GM06990 (cell line): ENCODE measurements around the gene LAMA5.

ENCODE experiments used
- DNase-seq: peaks from one replicate; pipeline ENCODE4 v3.0.0-alpha.2; 2011; ENCODE audit not compliant: insufficient read length; ENCODE audit errors: extremely low read depth
- H3K27me3 ChIP-seq: replicated peaks from 2 replicates; pipeline ENCODE4 v1.6.0; 2011; ENCODE audit warnings: low read length; ENCODE audit not compliant: control insufficient read depth, insufficient read depth
- H3K36me3 ChIP-seq: 2 replicates; pipeline ENCODE4 v1.5.1; 2011; ENCODE audit warnings: low read length; ENCODE audit not compliant: control insufficient read depth, insufficient read depth
- H3K4me3 ChIP-seq: replicated peaks from 2 replicates; pipeline ENCODE4 v1.5.1; 2011; ENCODE audit warnings: low read depth, mild to moderate bottlenecking, control low read depth, low read length
- TF ChIP-seq, protein P1 (sequence below): IDR thresholded peaks from 2 replicates; pipeline ENCODE4 v1.5.1; 2011; ENCODE audit warnings: low read length, control low read depth, mild to moderate bottlenecking, inconsistent platforms; ENCODE audit not compliant: insufficient read depth, poor library complexity, severe bottlenecking

LAMA5 gene

DNA sequence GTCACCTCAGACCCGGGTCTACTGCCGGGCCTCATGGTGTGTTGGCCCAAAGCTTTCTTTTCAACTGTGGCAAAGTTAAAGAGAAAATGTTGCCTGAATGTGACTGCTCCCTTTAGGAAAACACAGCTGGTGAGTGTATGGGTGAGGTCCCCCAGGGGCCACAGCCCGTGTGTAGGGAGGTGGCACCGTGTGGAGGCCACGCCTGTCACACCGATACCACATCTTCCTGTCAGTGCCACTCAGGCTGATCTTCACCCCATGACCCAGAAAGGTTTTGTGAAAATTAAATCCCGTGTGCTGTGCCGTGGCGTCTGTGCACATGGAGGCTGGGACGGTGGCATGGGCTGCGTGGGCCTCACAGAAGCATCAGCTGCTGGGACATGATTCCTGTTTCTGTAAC is 75.0 kb downstream of the LAMA5 start:
- peaks cover 20% of the 10 kb centered on the region for H3K36me3 ChIP-seq
- no peaks in the 10 kb centered on the region for H3K27me3 ChIP-seq
- H3K4me3 ChIP-seq = no peak overlapping the region
- TF ChIP-seq, protein P1, sequence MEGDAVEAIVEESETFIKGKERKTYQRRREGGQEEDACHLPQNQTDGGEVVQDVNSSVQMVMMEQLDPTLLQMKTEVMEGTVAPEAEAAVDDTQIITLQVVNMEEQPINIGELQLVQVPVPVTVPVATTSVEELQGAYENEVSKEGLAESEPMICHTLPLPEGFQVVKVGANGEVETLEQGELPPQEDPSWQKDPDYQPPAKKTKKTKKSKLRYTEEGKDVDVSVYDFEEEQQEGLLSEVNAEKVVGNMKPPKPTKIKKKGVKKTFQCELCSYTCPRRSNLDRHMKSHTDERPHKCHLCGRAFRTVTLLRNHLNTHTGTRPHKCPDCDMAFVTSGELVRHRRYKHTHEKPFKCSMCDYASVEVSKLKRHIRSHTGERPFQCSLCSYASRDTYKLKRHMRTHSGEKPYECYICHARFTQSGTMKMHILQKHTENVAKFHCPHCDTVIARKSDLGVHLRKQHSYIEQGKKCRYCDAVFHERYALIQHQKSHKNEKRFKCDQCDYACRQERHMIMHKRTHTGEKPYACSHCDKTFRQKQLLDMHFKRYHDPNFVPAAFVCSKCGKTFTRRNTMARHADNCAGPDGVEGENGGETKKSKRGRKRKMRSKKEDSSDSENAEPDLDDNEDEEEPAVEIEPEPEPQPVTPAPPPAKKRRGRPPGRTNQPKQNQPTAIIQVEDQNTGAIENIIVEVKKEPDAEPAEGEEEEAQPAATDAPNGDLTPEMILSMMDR = no peak
- no peak for DNase-seq

- Histone ChIP-seq H3K4me3 (no peak overlapping the region), H3K36me3 (peaks cover 19% of the 10 kb centered on the region), H3K27me3 (no peaks in the 10 kb centered on the region)
- DNase-seq = no peak
- TF ChIP-seq, protein P1 = no peak
Observed at GRCh38 chr20:62291251-62292066, 75.7 kb downstream of the LAMA5 start.

DNA sequence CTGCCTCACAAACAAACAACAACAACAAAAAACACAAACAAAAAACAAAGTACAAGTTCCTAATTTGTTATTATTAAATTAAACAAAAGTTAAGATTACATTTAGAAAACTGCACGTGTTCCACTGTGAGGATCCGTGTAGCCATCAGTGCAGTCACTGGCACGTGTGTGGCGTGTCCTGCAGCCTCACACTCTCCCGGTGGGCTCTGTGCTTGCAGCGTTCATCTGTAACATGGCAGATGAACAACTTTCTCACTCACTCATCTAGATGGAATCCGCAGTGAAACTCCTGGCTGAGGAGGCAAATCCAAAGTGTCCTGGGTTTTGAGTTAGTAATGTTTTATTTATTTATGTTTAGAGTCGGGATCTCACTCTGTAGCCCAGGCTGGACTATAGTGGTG is 77.2 kb downstream of the LAMA5 start:
- H3K36me3 ChIP-seq = peaks cover 26% of the 10 kb centered on the region

GRCh38 chr20:62289131-62289530 is 78.0 kb downstream of the LAMA5 start:
- H3K36me3 ChIP-seq = peaks cover 26% of the 10 kb centered on the region
- no peak overlapping the region for H3K4me3 ChIP-seq
- H3K27me3 ChIP-seq = no peaks in the 10 kb centered on the region
- TF ChIP-seq, protein P1 = no peak
- no peak for DNase-seq

More for the DNA sequence above, 77.2 kb downstream of the LAMA5 start:
- TF ChIP-seq, protein P1 = no peak
- H3K4me3 ChIP-seq = no peak overlapping the region
- H3K27me3 ChIP-seq = no peaks in the 10 kb centered on the region
- DNase-seq = no peak

DNA sequence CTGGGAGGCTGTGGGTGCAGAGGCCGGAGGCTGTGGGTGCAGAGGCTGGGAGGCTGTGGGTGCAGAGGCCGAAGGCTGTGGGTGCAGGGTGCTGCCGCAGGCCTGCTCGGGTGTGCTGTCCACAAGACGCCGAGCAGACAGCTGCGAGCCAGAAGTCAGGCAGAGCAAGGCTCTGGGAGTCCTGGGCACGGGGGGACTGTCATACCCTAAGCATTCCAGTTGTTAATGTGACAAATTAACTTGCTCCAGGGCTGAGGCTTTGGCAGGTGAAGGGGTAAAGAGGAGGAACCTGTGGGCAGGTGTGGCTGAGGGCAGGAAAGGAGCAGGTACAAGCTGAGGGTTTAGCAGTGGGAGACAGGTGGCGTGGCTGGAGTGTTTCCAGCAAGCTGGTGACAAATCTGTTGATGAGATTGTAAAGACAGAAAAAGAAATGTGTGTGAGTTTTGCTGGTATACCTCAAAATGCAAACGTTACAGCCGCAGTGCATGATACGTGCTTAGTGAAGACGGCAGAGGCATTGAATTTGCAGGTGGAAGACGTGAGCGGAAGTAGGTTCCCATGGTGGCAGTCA is 78.5 kb downstream of the LAMA5 start:
- Histone ChIP-seq H3K27me3 (no peaks in the 10 kb centered on the region), H3K4me3 (no peak overlapping the region), H3K36me3 (peaks cover 26% of the 10 kb centered on the region)
- TF ChIP-seq, protein P1 = no peak
- DNase-seq = no peak
